Measurements from ENCODE around the gene OR2L2.

DNA sequence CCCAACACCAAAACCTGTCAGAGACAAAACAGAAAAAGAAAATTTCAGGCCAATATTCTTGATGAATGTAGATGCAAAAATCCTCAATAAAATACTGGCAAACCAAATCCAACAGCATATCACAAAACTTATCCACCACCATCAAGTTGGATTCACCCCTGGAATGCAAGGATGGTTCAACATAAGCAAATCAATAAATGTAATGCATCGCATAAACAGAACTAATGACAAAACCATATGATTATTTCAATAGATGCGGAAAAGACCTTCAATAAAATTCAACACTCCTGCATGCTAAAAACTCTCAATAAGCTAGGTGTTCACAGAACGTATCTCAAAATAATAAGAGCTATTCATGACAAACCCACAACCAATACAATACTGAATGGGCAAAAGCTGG lies 20.2 kb upstream of the OR2L2 start:
- TF ChIP-seq, protein P1, sequence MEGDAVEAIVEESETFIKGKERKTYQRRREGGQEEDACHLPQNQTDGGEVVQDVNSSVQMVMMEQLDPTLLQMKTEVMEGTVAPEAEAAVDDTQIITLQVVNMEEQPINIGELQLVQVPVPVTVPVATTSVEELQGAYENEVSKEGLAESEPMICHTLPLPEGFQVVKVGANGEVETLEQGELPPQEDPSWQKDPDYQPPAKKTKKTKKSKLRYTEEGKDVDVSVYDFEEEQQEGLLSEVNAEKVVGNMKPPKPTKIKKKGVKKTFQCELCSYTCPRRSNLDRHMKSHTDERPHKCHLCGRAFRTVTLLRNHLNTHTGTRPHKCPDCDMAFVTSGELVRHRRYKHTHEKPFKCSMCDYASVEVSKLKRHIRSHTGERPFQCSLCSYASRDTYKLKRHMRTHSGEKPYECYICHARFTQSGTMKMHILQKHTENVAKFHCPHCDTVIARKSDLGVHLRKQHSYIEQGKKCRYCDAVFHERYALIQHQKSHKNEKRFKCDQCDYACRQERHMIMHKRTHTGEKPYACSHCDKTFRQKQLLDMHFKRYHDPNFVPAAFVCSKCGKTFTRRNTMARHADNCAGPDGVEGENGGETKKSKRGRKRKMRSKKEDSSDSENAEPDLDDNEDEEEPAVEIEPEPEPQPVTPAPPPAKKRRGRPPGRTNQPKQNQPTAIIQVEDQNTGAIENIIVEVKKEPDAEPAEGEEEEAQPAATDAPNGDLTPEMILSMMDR (IDR thresholded peaks at IDR 0.05) = no peak
- TF ChIP-seq POLR2A (IDR thresholded peaks at IDR 0.05) = no peak
